ENCODE data around the gene ARFGEF2.

DNA sequence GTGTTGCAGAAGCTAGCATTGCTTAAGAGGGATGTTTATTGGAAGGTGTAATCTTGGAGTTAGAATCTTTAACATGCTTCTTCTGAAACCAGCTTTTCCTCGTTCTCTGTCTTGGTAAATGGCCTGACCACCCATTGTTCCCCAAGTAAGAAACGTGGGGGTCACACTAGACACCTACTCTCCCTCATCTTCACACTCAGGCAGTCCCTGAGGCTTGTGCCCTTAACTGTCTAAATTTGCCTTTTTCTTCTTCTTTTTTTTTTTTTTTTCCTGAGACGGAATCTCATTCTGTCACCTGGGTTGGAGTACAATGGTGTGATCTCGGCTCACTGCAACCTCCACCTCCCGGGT lies 16.2 kb upstream of the ARFGEF2 start:
- TF ChIP-seq, protein P1, sequence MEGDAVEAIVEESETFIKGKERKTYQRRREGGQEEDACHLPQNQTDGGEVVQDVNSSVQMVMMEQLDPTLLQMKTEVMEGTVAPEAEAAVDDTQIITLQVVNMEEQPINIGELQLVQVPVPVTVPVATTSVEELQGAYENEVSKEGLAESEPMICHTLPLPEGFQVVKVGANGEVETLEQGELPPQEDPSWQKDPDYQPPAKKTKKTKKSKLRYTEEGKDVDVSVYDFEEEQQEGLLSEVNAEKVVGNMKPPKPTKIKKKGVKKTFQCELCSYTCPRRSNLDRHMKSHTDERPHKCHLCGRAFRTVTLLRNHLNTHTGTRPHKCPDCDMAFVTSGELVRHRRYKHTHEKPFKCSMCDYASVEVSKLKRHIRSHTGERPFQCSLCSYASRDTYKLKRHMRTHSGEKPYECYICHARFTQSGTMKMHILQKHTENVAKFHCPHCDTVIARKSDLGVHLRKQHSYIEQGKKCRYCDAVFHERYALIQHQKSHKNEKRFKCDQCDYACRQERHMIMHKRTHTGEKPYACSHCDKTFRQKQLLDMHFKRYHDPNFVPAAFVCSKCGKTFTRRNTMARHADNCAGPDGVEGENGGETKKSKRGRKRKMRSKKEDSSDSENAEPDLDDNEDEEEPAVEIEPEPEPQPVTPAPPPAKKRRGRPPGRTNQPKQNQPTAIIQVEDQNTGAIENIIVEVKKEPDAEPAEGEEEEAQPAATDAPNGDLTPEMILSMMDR (optimal IDR thresholded peaks at IDR 0.05 in 1 of 3, IDR thresholded peaks at IDR 0.05 in 1 of 3, conservative IDR thresholded peaks at IDR 0.05 in 1 of 3; ENCODE audit: extremely low read depth in 1 of 3, insufficient read depth in 2 of 3, low read length in 3 of 3) = no peak
- no peak for TF ChIP-seq EZH2 (IDR thresholded peaks at IDR 0.05; ENCODE audit: low read length)

All from keratinocyte (primary cell).